Neuronal stem cell (in vitro differentiated cells): Measurements from ENCODE around the gene TCN2.

Source experiments
- DNase-seq: peaks from one replicate; pipeline ENCODE4 v3.0.0-alpha.2; 2013; ENCODE audit warnings: low spot score
- H2AFZ ChIP-seq: one replicate; pipeline ENCODE4 v1.6.1; 2013; ENCODE audit warnings: mild to moderate bottlenecking, low read length, inconsistent platforms
- H2AK5ac ChIP-seq: 2 replicates; pipeline ENCODE4 v1.6.1; 2013; ENCODE audit warnings: low read depth, mild to moderate bottlenecking, inconsistent platforms, low read length, moderate library complexity, mixed read lengths
- H2BK120ac ChIP-seq: 2 replicates; pipeline ENCODE4 v1.6.1; 2013; ENCODE audit warnings: low read depth, mild to moderate bottlenecking, inconsistent platforms, low read length, moderate library complexity, mixed read lengths
- H2BK12ac ChIP-seq: one replicate; pipeline ENCODE4 v1.6.1; 2013; ENCODE audit warnings: low read length, inconsistent platforms
- H2BK15ac ChIP-seq: 2 replicates; pipeline ENCODE4 v1.6.1; 2013; ENCODE audit warnings: mild to moderate bottlenecking, low read length, inconsistent platforms, mixed read lengths
- H2BK5ac ChIP-seq: one replicate; pipeline ENCODE4 v1.6.1; 2013; ENCODE audit warnings: inconsistent platforms, mild to moderate bottlenecking, low read length, moderate library complexity
- H3K14ac ChIP-seq: one replicate; pipeline ENCODE4 v1.6.1; 2013; ENCODE audit warnings: low read length, inconsistent platforms
- H3K18ac ChIP-seq: 2 replicates; pipeline ENCODE4 v1.6.1; 2013; ENCODE audit warnings: low read length, inconsistent platforms
- H3K23ac ChIP-seq: 2 replicates; pipeline ENCODE4 v1.6.1; 2013; ENCODE audit warnings: low read depth, mild to moderate bottlenecking, mixed read lengths, low read length, inconsistent platforms; ENCODE audit not compliant: poor library complexity
- H3K27ac ChIP-seq: replicated peaks from 3 replicates; pipeline ENCODE4 v1.5.1; 2013; ENCODE audit warnings: low read length, inconsistent platforms
- H3K27me3 ChIP-seq, 3 experiments: 2 replicates each; pipeline ENCODE4 v1.6.1; 2013; ENCODE audit warnings: low read length in 3 of 3, mild to moderate bottlenecking in 2 of 3, inconsistent platforms in 1 of 3, low read depth in 1 of 3, mixed read lengths in 1 of 3, moderate library complexity in 1 of 3; ENCODE audit not compliant: control insufficient read depth in 3 of 3, insufficient read depth in 3 of 3
- H3K36me3 ChIP-seq, 2 donors: replicated peaks in 1 of 2; 2 replicates each; pipeline ENCODE4 v1.6.1; 2013; ENCODE audit warnings: low read length in 2 of 2; ENCODE audit not compliant: control insufficient read depth in 2 of 2, insufficient read depth in 2 of 2
- H3K4ac ChIP-seq: 2 replicates; pipeline ENCODE4 v1.6.1; 2013; ENCODE audit warnings: inconsistent platforms, mild to moderate bottlenecking, low read length, moderate library complexity
- H3K4me1 ChIP-seq, 2 donors: 1 replicate in 1 of 2; 2 replicates in 1 of 2; pipeline ENCODE4 v1.6.1; 2013; ENCODE audit warnings: low read length in 2 of 2, low read depth in 1 of 2; ENCODE audit not compliant: control insufficient read depth in 2 of 2, insufficient read depth in 1 of 2
- H3K4me2 ChIP-seq: one replicate; pipeline ENCODE4 v1.6.1; 2013; ENCODE audit warnings: mild to moderate bottlenecking, low read length, inconsistent platforms; ENCODE audit not compliant: insufficient read depth, poor library complexity, severe bottlenecking
- H3K4me3 ChIP-seq, 2 donors: 2 replicates each; pipeline ENCODE4 v1.5.1; 2013; ENCODE audit warnings: low read length in 2 of 2, mild to moderate bottlenecking in 2 of 2, inconsistent platforms in 1 of 2, moderate library complexity in 1 of 2
- H3K79me1 ChIP-seq: one replicate; pipeline ENCODE4 v1.6.1; 2013; ENCODE audit warnings: low read depth, mild to moderate bottlenecking, inconsistent platforms, low read length, moderate library complexity
- H3K9ac ChIP-seq: one replicate; pipeline ENCODE4 v1.6.1; 2013; ENCODE audit warnings: mild to moderate bottlenecking, low read depth, low read length, inconsistent platforms; ENCODE audit not compliant: poor library complexity
- H3K9me3 ChIP-seq, 2 donors: replicated peaks in 1 of 2; 2 replicates each; pipeline versions ENCODE3 to v1.6.1; 2013; ENCODE audit warnings: low read length in 2 of 2, mild to moderate bottlenecking in 2 of 2, inconsistent platforms in 1 of 2, low read depth in 1 of 2, mixed read lengths in 1 of 2, moderate library complexity in 1 of 2; ENCODE audit not compliant: control insufficient read depth in 2 of 2, insufficient read depth in 1 of 2
- H4K8ac ChIP-seq: one replicate; pipeline ENCODE4 v1.6.1; 2013; ENCODE audit warnings: low read depth, mild to moderate bottlenecking, inconsistent platforms, low read length, moderate library complexity
- H4K91ac ChIP-seq: one replicate; pipeline ENCODE4 v1.6.1; 2013; ENCODE audit warnings: low read length, low read depth, mild to moderate bottlenecking, inconsistent platforms; ENCODE audit not compliant: poor library complexity
- WGBS, 2 donors: extraction: QIAGEN DNeasy Blood & Tissue Kit; methylation state at CpG; one replicate each; pipeline ENCODE4 v1.1.7; 2013; ENCODE audit warnings: missing lambda C conversion rate in 2 of 2, mixed read lengths in 1 of 2; ENCODE audit not compliant: insufficient read length in 2 of 2, insufficient replicate concordance in 1 of 2; ENCODE audit errors: extremely low coverage in 2 of 2; 5-methylcytosine and 5-hydroxymethylcytosine counted together

The TCN2 gene

DNA sequence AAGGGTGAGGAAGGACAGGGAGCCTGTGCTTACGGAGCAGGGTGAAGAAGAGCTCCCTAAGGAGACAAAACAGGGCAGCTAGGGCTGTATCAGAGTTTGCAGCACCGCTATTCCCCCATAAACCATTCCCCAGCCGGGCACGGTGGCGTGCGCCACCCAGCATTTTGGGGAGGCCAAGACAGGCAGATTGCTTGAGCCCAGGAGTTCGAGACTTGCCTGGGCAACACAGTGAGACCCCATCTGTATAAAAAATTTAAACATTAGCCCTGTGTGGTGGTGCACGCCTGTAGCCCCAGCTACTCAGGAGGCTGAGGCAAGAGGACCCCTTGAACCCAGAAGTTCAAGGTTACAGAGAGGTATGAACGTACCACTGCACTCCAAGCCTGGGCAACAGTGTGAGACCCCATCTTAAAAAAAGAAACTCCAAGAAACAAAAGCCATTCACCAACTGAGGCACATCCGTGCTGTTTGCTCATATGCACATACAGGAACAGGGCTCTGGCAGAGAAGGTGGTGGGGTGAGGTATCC, 37.2 kb upstream of the TCN2 start:
- Histone ChIP-seq H2AFZ (no peak overlapping the region), H3K4me3 (no peak overlapping the region), H3K36me3 (no peaks in the 10 kb centered on the region), H4K8ac (no peak overlapping the region), H3K9ac (no peak overlapping the region), H4K91ac (no peak overlapping the region), H3K79me1 (no peaks in the 10 kb centered on the region), H2AK5ac (no peak overlapping the region), H2BK120ac (no peak overlapping the region), H3K4ac (no peak overlapping the region), H3K14ac (no peak overlapping the region), H3K9me3 (no peaks in the 10 kb centered on the region), H3K4me2 (no peak overlapping the region), H2BK5ac (peak overlapping the region; percentile 1), H2BK12ac (no peak overlapping the region), H3K18ac (no peak overlapping the region), H3K4me1 (peaks cover 0 to 12% of the 10 kb centered on the region in 2 donors), H3K27ac (no peak overlapping the region), H3K27me3 (peaks cover 0 to 9% (median 0%) of the 10 kb centered on the region in 3 experiments), H2BK15ac (no peak overlapping the region), H3K23ac (no peak overlapping the region)
- WGBS, 2 donors, result no CpG with 5 or more reads among the region's 10 CpGs
- DNase-seq, result no peak

DNA sequence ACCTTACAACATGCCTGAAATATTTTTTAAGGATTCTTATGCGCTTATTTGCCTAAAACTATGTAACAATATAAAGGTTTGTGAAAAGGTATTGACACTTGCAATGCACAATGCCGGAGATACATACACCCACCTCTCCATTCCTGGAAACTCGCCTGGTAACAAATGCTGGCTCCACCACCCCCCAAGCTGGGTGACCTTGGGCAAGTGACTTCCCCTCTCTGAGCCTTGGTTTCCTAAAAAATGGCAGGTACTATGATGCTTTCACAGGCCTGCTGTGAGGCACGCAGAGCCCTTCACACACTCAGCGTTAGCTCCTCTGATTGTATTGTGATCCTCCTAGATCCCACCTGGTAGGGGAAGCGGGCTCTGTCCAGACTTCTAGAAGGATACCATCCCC, 34.8 kb upstream of the TCN2 start:
- Histone ChIP-seq H3K9ac (no peak overlapping the region), H3K4me3 (no peak overlapping the region), H3K23ac (no peak overlapping the region), H3K79me1 (no peaks in the 10 kb centered on the region), H2BK12ac (no peak overlapping the region), H3K36me3 (peaks cover 14 to 18% of the 10 kb centered on the region in 2 donors), H3K27ac (no peak overlapping the region), H3K27me3 (peaks cover 0 to 3% (median 0%) of the 10 kb centered on the region in 3 experiments), H3K9me3 (no peaks in the 10 kb centered on the region), H4K8ac (no peak overlapping the region), H3K18ac (no peak overlapping the region), H3K4ac (no peak overlapping the region), H4K91ac (no peak overlapping the region), H2BK120ac (no peak overlapping the region), H3K4me1 (peaks cover 0 to 15% of the 10 kb centered on the region in 2 donors), H2AK5ac (no peak overlapping the region), H2BK5ac (no peak overlapping the region), H3K14ac (no peak overlapping the region), H2BK15ac (no peak overlapping the region), H3K4me2 (no peak overlapping the region), H2AFZ (no peak overlapping the region)
- no peak for DNase-seq
- WGBS, 2 donors, result no CpG with 5 or more reads among the region's 6 CpGs

DNA sequence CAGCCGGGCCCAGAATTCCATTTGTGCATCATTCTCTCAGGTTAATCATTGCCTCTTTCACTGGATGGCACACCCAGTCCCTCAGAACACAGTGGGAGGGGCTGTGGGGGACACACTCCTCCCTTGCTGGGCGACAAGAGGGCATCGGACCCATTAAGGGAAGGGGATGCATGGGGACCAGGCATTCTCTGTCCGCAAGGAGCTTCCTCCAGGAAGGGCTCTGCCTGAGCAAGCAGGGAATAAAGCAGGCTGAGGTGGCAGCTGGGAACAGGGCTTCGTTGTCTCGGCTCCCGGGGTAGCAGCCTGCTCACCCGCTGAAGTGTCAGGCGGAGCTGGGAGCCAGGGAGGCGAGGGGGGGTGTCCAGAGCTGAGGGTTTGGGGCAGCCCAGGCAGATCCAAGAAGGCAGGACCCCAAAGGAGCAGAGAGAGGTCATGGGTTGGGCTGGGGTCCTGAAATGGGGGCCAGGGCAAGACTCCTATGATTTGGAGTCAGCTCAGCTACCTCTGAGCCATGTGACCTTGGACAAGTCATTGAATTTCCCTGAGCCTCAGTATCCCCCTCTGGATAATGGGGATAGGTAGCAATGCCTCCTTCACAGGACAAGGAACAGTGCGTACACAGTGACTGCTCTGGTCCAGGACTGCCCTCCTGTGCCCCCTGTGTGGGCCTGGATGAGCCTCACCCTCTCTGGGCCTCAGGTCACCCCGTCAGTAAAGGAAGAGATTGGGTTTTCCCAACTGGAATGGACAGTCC, 34.0 kb upstream of the TCN2 start:
- no peak overlapping the region for H4K91ac ChIP-seq
- no peak overlapping the region for H2BK120ac ChIP-seq
- no peak overlapping the region for H3K27ac ChIP-seq
- H2BK15ac ChIP-seq, result peak overlapping the region; percentile 82
- peaks cover 0 to 13% of the 10 kb centered on the region in 2 donors for H3K4me1 ChIP-seq
- no peak overlapping the region for H3K23ac ChIP-seq
- H3K4me3 ChIP-seq, result peak overlapping the region in 1 of 2 donors; percentile 8
- no peaks in the 10 kb centered on the region for H3K79me1 ChIP-seq
- peak overlapping the region; percentile 91 for H2BK5ac ChIP-seq
- peak overlapping the region; percentile 75 for H2BK12ac ChIP-seq
- H3K14ac ChIP-seq, result peak overlapping the region; percentile 58
- no CpG with 5 or more reads among the region's 12 CpGs for WGBS, 2 donors
- no peak overlapping the region for H3K4me2 ChIP-seq
- H3K9ac ChIP-seq, result no peak overlapping the region
- no peak overlapping the region for H4K8ac ChIP-seq
- H3K27me3 ChIP-seq, result peaks cover 0 to 3% (median 0%) of the 10 kb centered on the region in 3 experiments
- no peak overlapping the region for H2AFZ ChIP-seq
- H2AK5ac ChIP-seq, result peak overlapping the region; percentile 95
- H3K36me3 ChIP-seq, result peaks cover 22 to 26% of the 10 kb centered on the region in 2 donors
- H3K18ac ChIP-seq, result peak overlapping the region; percentile 27
- H3K4ac ChIP-seq, result no peak overlapping the region
- H3K9me3 ChIP-seq, result no peaks in the 10 kb centered on the region
- DNase-seq, result no peak

DNA sequence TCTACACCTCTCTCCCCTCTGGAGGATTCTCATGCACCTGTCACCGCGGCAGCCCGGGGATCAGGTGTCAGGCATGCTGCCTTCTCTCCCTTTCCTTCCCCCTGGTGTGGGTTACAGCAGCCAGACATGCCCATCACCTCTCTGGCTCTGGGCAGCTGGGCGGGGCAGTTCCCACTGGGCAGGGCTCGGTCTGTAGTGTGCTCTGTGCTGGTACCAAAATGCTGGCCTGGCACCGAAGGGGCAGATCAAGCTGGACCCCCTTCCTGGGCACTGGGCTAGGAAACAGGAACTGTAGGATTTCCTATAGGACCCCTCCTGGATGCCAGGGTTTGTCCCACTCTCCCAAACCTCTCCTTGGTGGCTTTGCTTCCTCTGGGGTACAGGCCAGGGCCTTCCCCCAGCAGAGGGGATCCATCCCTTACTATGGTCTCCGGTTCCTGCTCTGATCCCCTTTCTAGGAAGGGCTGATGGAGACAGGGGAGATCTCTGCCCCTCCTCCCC, 33.3 kb upstream of the TCN2 start:
- peaks cover 0 to 3% (median 0%) of the 10 kb centered on the region in 3 experiments for H3K27me3 ChIP-seq
- peak overlapping the region; percentile 58 for H3K14ac ChIP-seq
- H3K4me1 ChIP-seq, result peaks cover 0 to 12% of the 10 kb centered on the region in 2 donors
- peak overlapping the region; percentile 100 for H3K4me2 ChIP-seq
- no peak overlapping the region for H4K8ac ChIP-seq
- H2BK15ac ChIP-seq, result peak overlapping the region; percentile 82
- no peak overlapping the region for H3K4ac ChIP-seq
- no peaks in the 10 kb centered on the region for H3K9me3 ChIP-seq
- H3K79me1 ChIP-seq, result no peaks in the 10 kb centered on the region
- H2BK120ac ChIP-seq, result no peak overlapping the region
- H3K9ac ChIP-seq, result no peak overlapping the region
- H2BK5ac ChIP-seq, result peak overlapping the region; percentile 91
- peak overlapping the region; percentile 95 for H2AK5ac ChIP-seq
- peak overlapping the region; percentile 75 for H2BK12ac ChIP-seq
- H3K27ac ChIP-seq, result no peak overlapping the region
- peak overlapping the region in 1 of 2 donors; percentile 8 for H3K4me3 ChIP-seq
- no peak overlapping the region for H3K23ac ChIP-seq
- no peak for DNase-seq
- H3K36me3 ChIP-seq, result peaks cover 26 to 32% of the 10 kb centered on the region in 2 donors
- peak overlapping the region; percentile 52 for H3K18ac ChIP-seq
- H4K91ac ChIP-seq, result no peak overlapping the region
- no peak overlapping the region for H2AFZ ChIP-seq
- WGBS, 2 donors, result no CpG with 5 or more reads among the region's 7 CpGs
